HG02852 (cell line): ENCODE measurements around the gene KDM4C.
"Not testable (repeated sequence)": the region's sequence is repeated elsewhere in the genome, so short reads cannot be mapped to it uniquely, and the experiment has no call there.

Experiments used
- ATAC-seq: cut with Tn5 transposase; IDR thresholded peaks from one replicate; pipeline ENCODE4 v1.9.1; 2021; ENCODE audit warnings: mild to moderate bottlenecking, moderate library complexity; ENCODE audit not compliant: unreplicated experiment

Gene KDM4C

GRCh38 chr9:6927838-6928237, 170.1 kb downstream of the KDM4C start:
- ATAC-seq, result no peak

GRCh38 chr9:6928863-6929262, 171.1 kb downstream of the KDM4C start:
- ATAC-seq, result no peak

DNA sequence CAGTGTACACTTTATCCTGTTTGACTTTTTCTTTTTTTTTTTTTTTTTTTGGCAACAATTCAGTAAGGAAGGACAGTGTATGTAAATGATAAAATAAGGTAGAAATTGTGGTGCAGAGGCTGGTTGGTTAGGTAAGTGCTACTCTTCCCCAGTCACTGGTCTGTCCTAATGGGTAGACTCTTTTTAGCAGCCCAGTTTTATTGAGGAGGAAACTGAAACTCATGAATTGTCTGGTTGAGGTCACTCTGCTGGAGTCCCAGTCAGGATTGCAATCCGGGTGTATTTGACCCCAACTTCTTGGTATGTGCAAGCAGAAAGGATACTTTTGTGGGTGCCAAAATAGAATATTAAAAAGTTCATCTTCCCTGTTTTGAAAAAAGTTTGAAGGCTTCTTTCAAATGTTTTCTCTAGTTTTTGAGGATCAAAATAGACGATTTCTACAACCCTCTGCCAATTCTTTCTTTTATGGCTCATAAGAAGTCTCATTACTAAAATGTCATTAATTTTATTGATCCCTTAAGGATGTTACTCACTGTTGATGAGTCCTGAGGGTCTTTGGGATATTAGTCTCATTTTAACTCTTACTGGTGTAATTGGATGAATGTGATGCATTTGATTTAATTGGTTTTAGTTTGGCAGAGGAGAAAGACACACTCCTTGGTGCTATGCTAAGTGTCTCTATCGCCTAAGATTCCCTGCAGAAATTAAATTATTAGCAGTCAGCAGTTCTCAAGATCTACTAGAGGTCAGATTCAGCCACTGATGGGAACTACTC, 171.9 kb downstream of the KDM4C start:
- ATAC-seq, result no peak

GRCh38 chr9:6930827-6931226, 173.1 kb downstream of the KDM4C start:
- ATAC-seq, result no peak

DNA sequence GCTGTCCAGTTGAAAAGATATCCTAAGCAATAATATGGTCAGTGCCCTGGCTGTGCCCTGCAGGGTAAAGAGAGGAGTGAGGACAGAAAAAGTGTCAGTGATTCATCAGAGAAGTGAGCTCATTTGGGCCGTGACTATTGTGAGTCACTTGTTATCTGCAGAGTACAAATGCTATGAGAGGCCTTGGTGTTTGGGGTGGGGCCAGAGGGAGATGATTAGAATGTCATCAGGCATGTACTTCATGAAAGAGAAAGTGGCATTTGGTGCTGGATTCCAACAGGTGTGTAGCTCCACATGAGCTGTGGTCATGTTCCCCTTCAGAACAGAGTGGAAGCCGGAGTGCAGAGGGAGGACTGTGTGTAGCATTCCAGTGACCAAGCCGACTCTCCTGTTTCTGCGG, 174.1 kb downstream of the KDM4C start:
- ATAC-seq, result peak; percentile 76

- ATAC-seq, result no peak
These were observed 178.3 kb downstream of the KDM4C start for GRCh38 chr9:6936103-6936502.

GRCh38 chr9:6937209-6937608, 179.4 kb downstream of the KDM4C start:
- ATAC-seq, result no peak

DNA sequence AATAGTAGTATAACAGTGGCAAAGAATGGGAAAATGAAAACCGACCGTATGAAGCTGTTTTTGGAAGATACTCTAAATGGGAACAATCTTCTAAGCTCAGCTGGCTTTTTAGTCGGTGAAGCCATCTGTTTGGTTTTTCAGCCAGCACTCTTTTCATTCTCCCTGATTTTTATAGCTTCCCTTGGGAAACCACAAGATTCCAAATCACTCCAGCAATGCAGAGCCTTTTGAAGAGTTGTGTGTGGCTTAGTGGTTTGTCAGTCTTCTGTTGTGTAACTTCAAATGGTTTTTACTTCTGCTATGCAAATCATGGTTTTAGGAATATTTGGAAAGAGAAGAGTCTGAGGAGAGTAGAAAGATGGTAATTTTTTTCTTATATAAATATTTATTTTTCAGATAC, 180.7 kb downstream of the KDM4C start:
- no peak for ATAC-seq

DNA sequence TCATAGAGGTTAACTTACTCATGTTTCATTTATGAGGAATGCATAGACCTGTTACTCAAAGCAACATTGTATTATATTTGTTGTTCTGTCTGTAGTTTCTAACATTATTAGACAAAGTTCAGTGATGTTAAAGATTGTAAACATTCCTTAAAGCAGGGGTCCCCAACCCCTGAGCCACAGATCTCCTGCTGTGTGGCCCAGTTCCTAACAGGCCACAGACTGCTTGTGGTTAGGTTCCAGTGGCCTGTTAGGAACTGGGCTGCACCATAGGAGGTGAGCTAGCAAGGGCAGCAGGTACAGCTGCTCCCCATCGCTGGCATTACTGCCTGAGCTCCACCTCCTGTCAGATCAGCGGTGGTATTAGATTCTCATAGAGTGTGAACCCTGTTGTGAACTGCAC, 181.1 kb downstream of the KDM4C start:
- ATAC-seq, result no peak

DNA sequence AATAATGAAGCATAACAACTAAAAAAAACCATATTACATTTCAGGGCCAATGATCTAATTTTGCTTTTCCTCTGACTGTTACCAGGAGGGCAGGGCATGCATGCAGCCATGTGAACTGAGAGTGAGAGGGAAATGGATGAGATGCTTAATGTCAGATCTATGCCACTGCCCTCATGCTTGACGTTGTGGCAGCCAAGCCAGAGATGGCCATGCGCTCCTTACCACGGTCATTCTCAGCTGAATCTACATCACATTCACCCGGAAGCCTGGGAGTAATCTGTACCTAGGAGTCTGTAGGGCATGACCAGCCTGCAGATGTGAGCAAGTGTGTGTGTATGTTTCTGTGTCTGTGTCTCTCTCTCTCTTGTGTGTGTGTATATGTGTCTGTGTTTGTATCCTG, 183.7 kb downstream of the KDM4C start:
- no peak for ATAC-seq

GRCh38 chr9:6942406-6942805, 184.6 kb downstream of the KDM4C start:
- ATAC-seq, result no peak

DNA sequence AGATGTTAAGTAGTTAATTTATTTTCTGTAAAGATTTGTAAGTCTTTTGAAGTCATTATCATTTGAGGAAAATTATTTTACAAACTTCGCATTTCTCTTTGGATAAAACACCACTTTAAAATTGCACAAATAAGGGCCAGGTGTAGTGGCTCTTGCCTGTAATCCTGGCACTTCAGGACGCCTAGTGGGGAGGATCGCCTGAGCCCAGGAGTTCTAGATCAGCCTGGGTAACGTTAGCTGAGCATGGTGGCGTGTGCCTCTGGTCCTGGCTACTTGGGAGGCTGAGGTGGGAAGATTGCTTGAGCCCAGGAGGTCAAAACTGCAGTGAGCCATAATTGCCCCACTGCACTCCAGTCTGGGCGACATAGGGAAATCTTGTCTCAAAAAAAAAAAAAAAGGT, 185.5 kb downstream of the KDM4C start:
- no peak for ATAC-seq

DNA sequence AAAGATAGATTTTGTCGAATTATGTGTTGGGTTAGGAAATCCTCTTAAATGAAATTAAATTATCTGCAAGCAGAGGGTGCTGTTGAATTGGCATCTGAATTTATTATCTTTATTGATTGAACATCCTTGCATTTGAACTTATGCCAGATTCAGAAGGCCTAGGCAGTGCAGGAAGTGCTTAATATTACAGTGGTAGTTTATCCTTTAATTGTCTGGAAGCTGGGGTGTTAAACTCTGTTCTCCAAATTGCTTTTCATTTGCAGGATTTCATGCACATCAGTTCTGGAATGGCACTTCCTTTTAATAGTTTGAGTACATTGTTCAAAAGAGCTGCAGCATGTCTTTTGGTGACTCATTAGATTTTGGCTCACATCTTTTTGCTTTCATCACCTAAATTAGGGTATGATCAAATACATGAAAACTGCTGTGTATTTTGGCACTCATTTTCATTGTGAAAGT, 186.3 kb downstream of the KDM4C start:
- ATAC-seq, result no peak

DNA sequence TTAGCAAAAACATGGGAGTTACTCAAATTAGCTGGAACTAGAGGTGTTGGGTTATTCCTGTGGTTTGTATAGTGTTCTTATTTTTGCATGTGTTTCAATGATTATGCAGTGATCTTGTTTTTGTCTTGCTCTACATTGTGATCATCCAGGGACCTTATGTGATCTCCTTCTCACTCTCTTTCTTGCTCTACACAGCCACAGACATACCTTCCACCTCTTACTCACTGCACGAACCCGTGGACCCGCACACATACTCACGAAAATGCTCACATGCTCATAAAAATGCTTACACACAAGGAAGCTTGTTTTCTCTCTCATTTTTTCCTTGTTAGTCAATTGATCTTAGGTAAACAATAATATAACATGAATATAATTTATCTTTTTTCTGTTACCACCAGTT, 187.1 kb downstream of the KDM4C start:
- ATAC-seq, result no peak

DNA sequence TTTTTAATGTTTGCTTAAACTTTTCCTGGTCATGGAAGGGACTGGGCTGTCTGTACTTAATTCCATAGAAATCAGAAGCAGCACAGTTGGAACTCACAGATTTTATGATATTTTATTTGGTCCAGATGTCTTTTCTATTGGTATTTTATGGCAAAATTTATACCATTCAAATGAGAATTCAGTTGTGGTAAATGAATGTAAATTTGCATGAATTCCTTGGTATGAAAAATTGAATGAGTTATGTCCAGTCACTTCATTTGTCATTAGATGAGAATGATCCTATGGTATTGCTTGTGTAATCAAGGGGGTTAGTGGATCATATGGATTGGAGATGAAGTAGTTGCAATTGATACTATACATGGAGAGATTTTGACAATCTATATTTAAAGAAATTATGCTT, 188.0 kb downstream of the KDM4C start:
- no peak for ATAC-seq

- no peak for ATAC-seq
These were observed 188.9 kb downstream of the KDM4C start for GRCh38 chr9:6946583-6947166.

DNA sequence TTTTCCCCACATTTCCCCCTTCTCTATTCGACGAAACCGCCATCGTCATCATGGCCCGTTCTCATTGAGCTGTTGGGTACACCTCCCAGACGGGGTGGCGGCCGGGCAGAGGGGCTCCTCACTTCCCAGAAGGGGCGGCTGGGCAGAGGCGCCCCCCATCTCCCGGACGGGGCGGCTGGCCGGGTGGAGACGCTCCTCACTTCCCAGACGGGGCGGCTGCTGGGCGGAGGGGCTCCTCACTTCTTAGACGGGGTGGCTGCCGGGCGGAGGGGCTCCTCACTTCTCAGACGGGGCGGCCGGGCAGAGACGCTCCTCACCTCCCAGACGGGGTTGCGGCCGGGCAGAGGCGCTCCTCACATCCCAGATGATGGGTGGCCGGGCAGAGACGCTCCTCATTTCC, 191.1 kb downstream of the KDM4C start:
- ATAC-seq, result not testable (repeated sequence)

- ATAC-seq, result peak; percentile 83
These were observed 197.6 kb downstream of the KDM4C start for GRCh38 chr9:6955251-6955921.

GRCh38 chr9:6956879-6957278, 199.1 kb downstream of the KDM4C start:
- no peak for ATAC-seq

- no peak for ATAC-seq
These were observed 201.7 kb downstream of the KDM4C start for GRCh38 chr9:6959270-6960000.

GRCh38 chr9:6960777-6961176, 203.0 kb downstream of the KDM4C start:
- peak; percentile 96 for ATAC-seq
